Germinal center (tissue), 1 donor: ENCODE results near the gene TBC1D2.
"Not testable (repeated sequence)": the region's sequence is repeated elsewhere in the genome, so short reads cannot be mapped to it uniquely, and the experiment has no call there.

Source experiments
- DNase-seq: peaks from one replicate; pipeline ENCODE4 v3.0.0; 2012; ENCODE audit warnings: mixed read lengths, low spot score

TBC1D2 gene

GRCh38 chr9:98255578-98256296 is at the start of gene TBC1D2:
Gene TBC1D2 (minus strand): TSS chr9:98255649. CDS start chr9:98255541, 108 bp downstream.
- peak; percentile 98 for DNase-seq

- DNase-seq = no peak
These were observed 48.9 kb upstream of the TBC1D2 start for GRCh38 chr9:98304381-98304780.

- no peak for DNase-seq
These were observed 48.2 kb upstream of the TBC1D2 start for GRCh38 chr9:98303633-98304125.

- DNase-seq = no peak
These were observed 47.6 kb upstream of the TBC1D2 start for GRCh38 chr9:98302938-98303632.

- DNase-seq = no peak
These were observed 46.7 kb upstream of the TBC1D2 start for GRCh38 chr9:98302150-98302549.

- no peak for DNase-seq
These were observed 45.2 kb upstream of the TBC1D2 start for GRCh38 chr9:98300611-98301010.

- DNase-seq = no peak
These were observed 43.0 kb upstream of the TBC1D2 start for GRCh38 chr9:98298476-98298875.

- DNase-seq = no peak
These were observed 40.4 kb upstream of the TBC1D2 start for GRCh38 chr9:98295824-98296223.

- DNase-seq = no peak
These were observed 36.4 kb upstream of the TBC1D2 start for GRCh38 chr9:98291820-98292219.

GRCh38 chr9:98290411-98290810 is 35.0 kb upstream of the TBC1D2 start:
- no peak for DNase-seq

- DNase-seq = no peak
These were observed 34.3 kb upstream of the TBC1D2 start for GRCh38 chr9:98289614-98290201.

- DNase-seq = no peak
These were observed 33.4 kb upstream of the TBC1D2 start for GRCh38 chr9:98288881-98289280.

- peak; percentile 9 for DNase-seq
These were observed 31.9 kb upstream of the TBC1D2 start for GRCh38 chr9:98287384-98287783.

GRCh38 chr9:98285446-98285845 is 30.0 kb upstream of the TBC1D2 start:
- no peak for DNase-seq

GRCh38 chr9:98284754-98285153 is 29.3 kb upstream of the TBC1D2 start:
- DNase-seq = no peak

GRCh38 chr9:98283143-98283542 is 27.7 kb upstream of the TBC1D2 start:
- not testable (repeated sequence) for DNase-seq

- DNase-seq = no peak
These were observed 25.8 kb upstream of the TBC1D2 start for GRCh38 chr9:98281281-98281680.

- no peak for DNase-seq
These were observed 25.1 kb upstream of the TBC1D2 start for GRCh38 chr9:98280574-98280973.

GRCh38 chr9:98280162-98280561 is 24.7 kb upstream of the TBC1D2 start:
- DNase-seq = no peak

- no peak for DNase-seq
These were observed 21.5 kb upstream of the TBC1D2 start for GRCh38 chr9:98276907-98277469.

- no peak for DNase-seq
These were observed 19.7 kb upstream of the TBC1D2 start for GRCh38 chr9:98275159-98275558.

GRCh38 chr9:98272083-98272482 is 16.6 kb upstream of the TBC1D2 start:
- DNase-seq = no peak

GRCh38 chr9:98271479-98271878 is 16.0 kb upstream of the TBC1D2 start:
- DNase-seq = no peak
